ENCODE measurements around the gene UGT1A10. TPM values are rescaled to one million over a fixed set of nuclear protein-coding genes. Genes with fewer than 3 reads are reported as not detected.

UGT1A10 gene
- total RNA-seq, 1 experiment from 2014 or later, result not detected

- no peaks in the 10 kb centered on the region for H3K36me3 Mint-ChIP-seq (ENCODE audit: insufficient read depth in 1 of 3, low read depth in 3 of 3)
These were observed 32.5 kb downstream of the UGT1A10 start for GRCh38 chr2:233668605-233669260.

More at GRCh38 chr2:233668605-233669260, 32.5 kb downstream of the UGT1A10 start:
- H2BK15ac ChIP-seq (ENCODE audit: low read depth, low read length), result no peak overlapping the region
- no peaks in the 10 kb centered on the region for H3K9me3 ChIP-seq (ENCODE audit: control insufficient read depth, low read depth, low read length)
- H3K27ac ChIP-seq (ENCODE audit: insufficient read length, low read depth, low read length), result no peak overlapping the region
- no peak overlapping the region for H3K27ac Mint-ChIP-seq
- H3K4me2 ChIP-seq (ENCODE audit: insufficient read depth, insufficient read length, low read length), result no peak overlapping the region
- H3K23ac ChIP-seq (ENCODE audit: insufficient read length, low read depth, low read length), result no peak overlapping the region
- H3K79me2 ChIP-seq (ENCODE audit: insufficient read depth, low read length), result no peaks in the 10 kb centered on the region
- H2AK5ac ChIP-seq (ENCODE audit: insufficient read length, low read length), result no peak overlapping the region
- no CpG with 5 or more reads among the region's 4 CpGs for WGBS (ENCODE audit: extremely low coverage, insufficient read length, low lambda C conversion rate)
- no peak overlapping the region for H3K18ac ChIP-seq (ENCODE audit: insufficient read length, low read depth, low read length)
- H2AFZ ChIP-seq (ENCODE audit: low read length), result no peak overlapping the region
- no peak overlapping the region for H3K14ac ChIP-seq (ENCODE audit: insufficient read depth, low read length)
- H3K27me3 ChIP-seq (ENCODE audit: insufficient read depth, low read length), result no peaks in the 10 kb centered on the region
- no peak overlapping the region for H2BK5ac ChIP-seq (ENCODE audit: insufficient read length, low read length)
- H3K9ac ChIP-seq (ENCODE audit: extremely low read depth, insufficient read length, low read length), result no peak overlapping the region
- TF ChIP-seq, protein P1, sequence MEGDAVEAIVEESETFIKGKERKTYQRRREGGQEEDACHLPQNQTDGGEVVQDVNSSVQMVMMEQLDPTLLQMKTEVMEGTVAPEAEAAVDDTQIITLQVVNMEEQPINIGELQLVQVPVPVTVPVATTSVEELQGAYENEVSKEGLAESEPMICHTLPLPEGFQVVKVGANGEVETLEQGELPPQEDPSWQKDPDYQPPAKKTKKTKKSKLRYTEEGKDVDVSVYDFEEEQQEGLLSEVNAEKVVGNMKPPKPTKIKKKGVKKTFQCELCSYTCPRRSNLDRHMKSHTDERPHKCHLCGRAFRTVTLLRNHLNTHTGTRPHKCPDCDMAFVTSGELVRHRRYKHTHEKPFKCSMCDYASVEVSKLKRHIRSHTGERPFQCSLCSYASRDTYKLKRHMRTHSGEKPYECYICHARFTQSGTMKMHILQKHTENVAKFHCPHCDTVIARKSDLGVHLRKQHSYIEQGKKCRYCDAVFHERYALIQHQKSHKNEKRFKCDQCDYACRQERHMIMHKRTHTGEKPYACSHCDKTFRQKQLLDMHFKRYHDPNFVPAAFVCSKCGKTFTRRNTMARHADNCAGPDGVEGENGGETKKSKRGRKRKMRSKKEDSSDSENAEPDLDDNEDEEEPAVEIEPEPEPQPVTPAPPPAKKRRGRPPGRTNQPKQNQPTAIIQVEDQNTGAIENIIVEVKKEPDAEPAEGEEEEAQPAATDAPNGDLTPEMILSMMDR (conservative IDR thresholded peaks at IDR 0.05), result no peak
- peaks cover under 1 to 8% of the 10 kb centered on the region in 2 experiments; a peak in 3 of 5 replicates for H3K9me3 Mint-ChIP-seq
- H3T11ph ChIP-seq (ENCODE audit: low read length), result no peak overlapping the region
- H4K20me1 ChIP-seq (ENCODE audit: control insufficient read depth, insufficient read depth, insufficient read length), result no peaks in the 10 kb centered on the region
- H3K4me1 ChIP-seq (ENCODE audit: insufficient read depth, low read length), result no peaks in the 10 kb centered on the region
- H3K4ac ChIP-seq (ENCODE audit: low read depth, low read length), result no peak overlapping the region
- H2BK12ac ChIP-seq (ENCODE audit: insufficient read length, low read depth, low read length), result no peak overlapping the region
- no peak for DNase-seq
- H4K91ac ChIP-seq (ENCODE audit: insufficient read length, low read depth, low read length), result no peak overlapping the region
- peaks cover 13% of the 10 kb centered on the region for H3K27me3 Mint-ChIP-seq (ENCODE audit: low read depth)
- no peak overlapping the region for H2BK20ac ChIP-seq (ENCODE audit: low read depth, low read length, poor library complexity, severe bottlenecking)
- H3K56ac ChIP-seq (ENCODE audit: insufficient read length, low read depth, low read length), result no peak overlapping the region
- H3K23me2 ChIP-seq (ENCODE audit: insufficient read length, low read depth, low read length, poor library complexity, severe bottlenecking), result no peaks in the 10 kb centered on the region
- H3K4me3 Mint-ChIP-seq, result no peak overlapping the region
- H3K79me1 ChIP-seq (ENCODE audit: insufficient read depth, low read depth, low read length, poor library complexity, severe bottlenecking), result no peaks in the 10 kb centered on the region
- no peak overlapping the region for H2BK120ac ChIP-seq (ENCODE audit: low read depth, low read length, poor library complexity, severe bottlenecking)
- no peak overlapping the region for H4K8ac ChIP-seq (replicated peaks; ENCODE audit: insufficient read length, low read depth, low read length)
- H4K5ac ChIP-seq (ENCODE audit: insufficient read length, low read depth, low read length), result no peak overlapping the region
- H3K4me1 Mint-ChIP-seq, result no peaks in the 10 kb centered on the region
